Measurements from ENCODE around the gene CLCN7.

DNA sequence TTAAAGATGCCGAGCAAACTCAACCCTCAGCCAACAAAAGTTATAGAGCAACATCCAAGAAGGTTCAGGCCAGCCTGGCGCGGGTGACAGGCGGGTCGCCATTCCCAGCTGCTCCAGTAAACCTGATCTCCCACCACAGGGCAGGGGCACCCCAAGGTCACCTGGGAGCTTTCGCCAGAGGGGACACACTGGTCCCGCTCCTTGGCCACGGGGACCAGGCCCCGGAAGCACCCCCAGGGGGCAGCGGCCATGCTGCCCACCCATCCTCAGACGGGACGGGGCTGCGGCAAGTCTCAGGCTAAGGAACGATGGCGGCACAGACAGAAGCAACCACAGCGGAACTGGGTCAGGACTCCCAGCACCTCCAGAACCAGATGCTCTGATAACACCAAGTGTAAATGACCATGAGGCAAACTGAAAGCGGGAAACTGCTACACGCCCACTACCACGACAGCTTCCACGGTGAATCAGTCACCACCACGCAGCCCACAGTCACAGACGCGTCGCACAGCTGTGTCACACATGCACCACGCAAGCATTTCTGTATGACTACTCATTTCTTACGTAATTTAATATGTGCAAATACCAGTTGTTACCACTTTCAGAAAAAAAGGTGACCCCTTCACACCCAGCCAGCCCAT, 16.4 kb downstream of the CLCN7 start:
- no peak for TF ChIP-seq EP300 (IDR thresholded peaks at IDR 0.05)
- TF ChIP-seq POLR2A (IDR thresholded peaks at IDR 0.05), result no peak
- TF ChIP-seq, protein P1, sequence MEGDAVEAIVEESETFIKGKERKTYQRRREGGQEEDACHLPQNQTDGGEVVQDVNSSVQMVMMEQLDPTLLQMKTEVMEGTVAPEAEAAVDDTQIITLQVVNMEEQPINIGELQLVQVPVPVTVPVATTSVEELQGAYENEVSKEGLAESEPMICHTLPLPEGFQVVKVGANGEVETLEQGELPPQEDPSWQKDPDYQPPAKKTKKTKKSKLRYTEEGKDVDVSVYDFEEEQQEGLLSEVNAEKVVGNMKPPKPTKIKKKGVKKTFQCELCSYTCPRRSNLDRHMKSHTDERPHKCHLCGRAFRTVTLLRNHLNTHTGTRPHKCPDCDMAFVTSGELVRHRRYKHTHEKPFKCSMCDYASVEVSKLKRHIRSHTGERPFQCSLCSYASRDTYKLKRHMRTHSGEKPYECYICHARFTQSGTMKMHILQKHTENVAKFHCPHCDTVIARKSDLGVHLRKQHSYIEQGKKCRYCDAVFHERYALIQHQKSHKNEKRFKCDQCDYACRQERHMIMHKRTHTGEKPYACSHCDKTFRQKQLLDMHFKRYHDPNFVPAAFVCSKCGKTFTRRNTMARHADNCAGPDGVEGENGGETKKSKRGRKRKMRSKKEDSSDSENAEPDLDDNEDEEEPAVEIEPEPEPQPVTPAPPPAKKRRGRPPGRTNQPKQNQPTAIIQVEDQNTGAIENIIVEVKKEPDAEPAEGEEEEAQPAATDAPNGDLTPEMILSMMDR (IDR thresholded peaks at IDR 0.05), result no peak

All from stomach (tissue), 4 donors.